Esophagus muscularis mucosa (tissue), 3 donors: ENCODE measurements around the gene CD38.

Experiments used
- CTCF ChIP-seq, 3 experiments: fragments of 200-600 bp in 2 of 3; fragments of 450-650 bp in 1 of 3; sonication (generic) in 2 of 3; IDR thresholded peaks; one replicate each; pipeline ENCODE4 v1.5.1; 2017 to 2019; ENCODE audit warnings: antibody characterized with exemption in 3 of 3, mild to moderate bottlenecking in 2 of 3, moderate library complexity in 1 of 3
- POLR2A ChIP-seq: fragments of 450-650 bp; IDR thresholded peaks from one replicate; pipeline ENCODE4 v1.6.1; 2017; ENCODE audit warnings: antibody characterized with exemption, moderate library complexity, mild to moderate bottlenecking, low read depth
- POLR2AphosphoS5 ChIP-seq, 2 donors: sonication (generic); formaldehyde crosslinking; IDR thresholded peaks; one replicate each; pipeline ENCODE4 v1.6.1; 2017; ENCODE audit warnings: antibody characterized with exemption in 2 of 2

- TF ChIP-seq POLR2A (no peak), CTCF (IDR thresholded peaks at IDR 0.05) (no peak), POLR2AphosphoS5 (IDR thresholded peaks at IDR 0.05) (no peak)
These were observed 19.2 kb downstream of the CD38 start for GRCh38 chr4:15797320-15797719.
